Muscle layer of colon (tissue), 2 donors: ENCODE measurements around the gene PNKP.
"Not testable (repeated sequence)": the region's sequence is repeated elsewhere in the genome, so short reads cannot be mapped to it uniquely, and the experiment has no call there.

Experiments used
- H3K27ac ChIP-seq: one replicate; pipeline ENCODE4 v1.7.0; 2013; ENCODE audit warnings: low read depth, mild to moderate bottlenecking, low read length, moderate library complexity
- H3K27me3 ChIP-seq, 2 donors: one replicate each; pipeline ENCODE4 v1.7.0; 2013; ENCODE audit warnings: low read length in 2 of 2, mild to moderate bottlenecking in 2 of 2; ENCODE audit not compliant: insufficient read depth in 2 of 2, control insufficient read depth in 1 of 2
- H3K36me3 ChIP-seq: one replicate; pipeline ENCODE4 v1.7.0; 2013; ENCODE audit warnings: mild to moderate bottlenecking, low read length; ENCODE audit not compliant: insufficient read depth
- H3K4me1 ChIP-seq: one replicate; pipeline ENCODE4 v1.7.0; 2013; ENCODE audit warnings: mild to moderate bottlenecking, low read length; ENCODE audit not compliant: insufficient read depth
- H3K4me3 ChIP-seq, 2 donors: one replicate each; pipeline ENCODE4 v1.7.0; 2013; ENCODE audit warnings: low read length in 2 of 2, low read depth in 1 of 2, mild to moderate bottlenecking in 1 of 2, moderate library complexity in 1 of 2
- H3K9ac ChIP-seq: one replicate; pipeline ENCODE4 v1.7.0; 2013; ENCODE audit warnings: low read length
- H3K9me3 ChIP-seq: one replicate; pipeline ENCODE4 v1.7.0; 2013; ENCODE audit warnings: mild to moderate bottlenecking, low read length
- donor health status: abdominal sarcoma.
- donor health status: Adenocarcinoma of cecum.

PNKP gene

GRCh38 chr19:49832556-49832955 lies 34.8 kb downstream of the PNKP start:
- Histone ChIP-seq H3K36me3 (peaks cover 78% of the 10 kb centered on the region), H3K27me3 (no peaks in the 10 kb centered on the region), H3K4me1 (no peaks in the 10 kb centered on the region), H3K9ac (no peak overlapping the region), H3K4me3 (no peak overlapping the region), H3K9me3 (no peaks in the 10 kb centered on the region), H3K27ac (no peak overlapping the region)

GRCh38 chr19:49831592-49831991 lies 35.8 kb downstream of the PNKP start:
- Histone ChIP-seq H3K4me3 (no peak overlapping the region), H3K36me3 (peaks cover 69% of the 10 kb centered on the region), H3K27ac (no peak overlapping the region), H3K4me1 (no peaks in the 10 kb centered on the region), H3K9me3 (no peaks in the 10 kb centered on the region), H3K9ac (no peak overlapping the region), H3K27me3 (no peaks in the 10 kb centered on the region)

- no peaks in the 10 kb centered on the region for H3K4me1 ChIP-seq
- H3K9me3 ChIP-seq = no peaks in the 10 kb centered on the region
- H3K27ac ChIP-seq = no peak overlapping the region
- no peaks in the 10 kb centered on the region for H3K27me3 ChIP-seq
- no peak overlapping the region for H3K4me3 ChIP-seq
- peaks cover 61% of the 10 kb centered on the region for H3K36me3 ChIP-seq
- no peak overlapping the region for H3K9ac ChIP-seq
Observed at GRCh38 chr19:49830766-49831165, 36.6 kb downstream of the PNKP start.

- Histone ChIP-seq H3K9ac (no peak overlapping the region), H3K27me3 (no peaks in the 10 kb centered on the region), H3K36me3 (peaks cover 50% of the 10 kb centered on the region), H3K4me3 (no peak overlapping the region), H3K9me3 (no peaks in the 10 kb centered on the region), H3K4me1 (no peaks in the 10 kb centered on the region), H3K27ac (no peak overlapping the region)
Observed at GRCh38 chr19:49829721-49830120, 37.7 kb downstream of the PNKP start.

- H3K36me3 ChIP-seq = peaks cover 50% of the 10 kb centered on the region
- H3K27me3 ChIP-seq = no peaks in the 10 kb centered on the region
- H3K9me3 ChIP-seq = no peaks in the 10 kb centered on the region
- no peaks in the 10 kb centered on the region for H3K4me1 ChIP-seq
- no peak overlapping the region for H3K9ac ChIP-seq
- H3K27ac ChIP-seq = no peak overlapping the region
- H3K4me3 ChIP-seq = no peak overlapping the region
Observed at GRCh38 chr19:49829200-49829599, 38.2 kb downstream of the PNKP start.

- H3K36me3 ChIP-seq = peaks cover 46% of the 10 kb centered on the region
- H3K9ac ChIP-seq = no peak overlapping the region
- H3K9me3 ChIP-seq = no peaks in the 10 kb centered on the region
- no peaks in the 10 kb centered on the region for H3K27me3 ChIP-seq
- no peaks in the 10 kb centered on the region for H3K4me1 ChIP-seq
- no peak overlapping the region for H3K27ac ChIP-seq
- H3K4me3 ChIP-seq = no peak overlapping the region
Observed at GRCh38 chr19:49827034-49827433, 40.3 kb downstream of the PNKP start.

GRCh38 chr19:49824662-49825061 lies 42.7 kb downstream of the PNKP start:
- H3K9ac ChIP-seq = no peak overlapping the region
- H3K4me3 ChIP-seq = no peak overlapping the region
- H3K4me1 ChIP-seq = peaks cover under 1% of the 10 kb centered on the region
- H3K27ac ChIP-seq = no peak overlapping the region
- peaks cover 26% of the 10 kb centered on the region for H3K36me3 ChIP-seq
- H3K9me3 ChIP-seq = no peaks in the 10 kb centered on the region
- no peaks in the 10 kb centered on the region for H3K27me3 ChIP-seq

GRCh38 chr19:49823472-49823871 lies 43.9 kb downstream of the PNKP start:
- H3K4me3 ChIP-seq = no peak overlapping the region
- no peak overlapping the region for H3K27ac ChIP-seq
- peaks cover 22% of the 10 kb centered on the region for H3K36me3 ChIP-seq
- H3K9ac ChIP-seq = no peak overlapping the region
- no peaks in the 10 kb centered on the region for H3K9me3 ChIP-seq
- H3K4me1 ChIP-seq = peaks cover 9% of the 10 kb centered on the region
- H3K27me3 ChIP-seq = no peaks in the 10 kb centered on the region

- Histone ChIP-seq H3K27ac (no peak overlapping the region), H3K9me3 (no peaks in the 10 kb centered on the region), H3K9ac (no peak overlapping the region), H3K4me1 (peaks cover 13% of the 10 kb centered on the region), H3K4me3 (no peak overlapping the region), H3K27me3 (no peaks in the 10 kb centered on the region), H3K36me3 (peaks cover 18% of the 10 kb centered on the region)
Observed at GRCh38 chr19:49820125-49820524, 47.3 kb downstream of the PNKP start.

- H3K9me3 ChIP-seq, H3K27ac ChIP-seq, H3K27me3 ChIP-seq: not testable (repeated sequence)
Observed at GRCh38 chr19:49819452-49820115, 47.8 kb downstream of the PNKP start.

GRCh38 chr19:49818649-49819370 lies 48.6 kb downstream of the PNKP start:
- Histone ChIP-seq H3K27ac (peak overlapping the region; percentile 96), H3K9me3 (no peaks in the 10 kb centered on the region), H3K9ac (peak overlapping the region; percentile 54), H3K36me3 (peaks cover 10% of the 10 kb centered on the region), H3K4me3 (peak overlapping the region; percentile 96 to 98), H3K27me3 (no peaks in the 10 kb centered on the region), H3K4me1 (peaks cover 13% of the 10 kb centered on the region)

More at GRCh38 chr19:49819452-49820115, 47.8 kb downstream of the PNKP start:
- H3K4me3 ChIP-seq = peak overlapping the region in 1 of 2 donors; percentile 98
- H3K36me3 ChIP-seq = peaks cover 17% of the 10 kb centered on the region
- peaks cover 13% of the 10 kb centered on the region for H3K4me1 ChIP-seq
- not testable (repeated sequence) for H3K9ac ChIP-seq
